Left lobe of liver (tissue), 1 donor: Measurements from ENCODE around the gene DCAF8L1. TPM values are rescaled to one million over a fixed set of nuclear protein-coding genes. Genes with fewer than 3 reads are reported as not detected.

Source experiments
- total RNA-seq: library from RNA; stranded (reverse); gene quantifications from one replicate; pipeline ENCODE4 v1.2.1, GENCODE V29; 2021
- donor health status: DM: no; HTN: yes; CAD: no.

DCAF8L1 gene
- total RNA-seq, 1 donor from 2014 or later, result not detected

Other genes starting within 250 kb of the DCAF8L1 start
- gene MAGEB10, start 173.5 kb downstream of the DCAF8L1 start, total RNA-seq, result not detected